GM18526 (cell line): ENCODE data around the gene PRICKLE3.
A peak's percentile ranks its signal among the peaks of the same experiment; 100 is the strongest.

Experiments
- POLR2A ChIP-seq: IDR thresholded peaks from 3 replicates; pipeline ENCODE4 v1.6.1; 2011; ENCODE audit not compliant: insufficient read length; ENCODE audit errors: extremely low read depth

The PRICKLE3 gene

DNA sequence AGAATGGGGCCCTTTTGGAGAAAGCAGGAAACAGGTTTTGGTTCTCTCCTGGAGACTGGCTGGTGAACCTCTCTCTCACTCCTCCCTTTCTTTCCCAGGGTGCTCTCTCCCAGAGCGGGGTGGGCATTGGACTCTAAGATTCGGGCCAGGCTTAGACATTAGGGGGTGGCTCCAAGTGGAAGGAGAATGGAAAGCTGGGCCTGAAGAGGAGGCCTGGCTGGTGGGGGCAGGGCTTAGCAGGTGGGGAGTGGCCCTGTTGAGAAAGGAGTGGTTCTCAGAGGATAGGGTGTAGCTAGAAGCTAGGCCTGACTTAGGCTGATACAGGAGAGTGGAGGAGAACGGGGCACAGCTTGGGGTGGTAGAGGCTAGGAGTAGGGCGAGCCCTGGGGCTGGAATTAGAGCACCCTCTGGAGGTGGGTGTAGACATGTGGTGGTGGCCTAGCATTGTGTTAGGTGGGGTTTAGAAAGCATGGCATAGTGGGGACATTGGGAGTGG is 8.8 kb downstream of the PRICKLE3 start:
- no peak for TF ChIP-seq POLR2A

DNA sequence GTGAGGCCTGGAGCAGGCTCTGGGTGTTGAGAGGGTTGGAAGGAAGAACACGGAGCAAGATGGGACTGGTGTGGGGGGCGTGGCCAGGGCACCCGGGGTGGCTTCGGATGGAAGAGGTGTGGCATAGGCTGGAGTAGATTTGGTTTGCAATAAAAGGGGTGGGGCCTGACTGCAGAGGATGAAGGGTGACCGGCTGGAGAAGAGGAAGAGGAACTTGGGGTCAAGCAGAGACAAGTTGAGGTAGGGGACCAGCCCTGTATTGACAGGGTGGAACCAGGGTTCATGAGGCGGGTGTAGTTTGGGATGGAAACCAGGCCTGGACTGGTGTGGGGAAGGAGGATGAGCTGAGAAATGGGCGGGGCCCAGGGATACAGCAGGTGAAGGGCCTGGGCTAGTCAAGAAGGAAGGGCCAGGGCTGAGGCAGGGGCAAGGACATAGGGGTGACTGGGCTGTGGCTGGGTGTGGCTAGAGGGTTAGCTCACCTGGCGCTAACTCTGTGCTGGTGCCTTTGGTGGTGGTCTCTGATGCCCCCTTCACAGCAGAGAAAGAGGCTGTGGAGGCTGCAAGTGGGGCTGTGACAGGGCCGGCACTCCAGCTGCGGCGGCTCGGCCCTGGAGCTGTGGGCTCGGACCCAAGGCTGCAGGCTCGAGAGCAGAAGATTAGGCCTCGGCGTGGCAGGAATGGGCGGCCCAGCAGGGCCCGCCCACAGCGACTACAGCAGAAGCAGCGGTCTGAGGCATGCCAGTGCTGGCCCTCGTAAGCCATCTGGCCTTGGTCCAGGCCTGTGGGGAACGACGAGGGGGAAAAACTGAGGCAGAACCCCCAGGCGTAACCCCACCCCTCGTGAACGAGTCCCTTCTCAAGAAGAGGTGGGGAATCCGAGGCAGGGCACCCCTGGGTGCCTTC is 9.5 kb downstream of the PRICKLE3 start:
- no peak for TF ChIP-seq POLR2A

DNA sequence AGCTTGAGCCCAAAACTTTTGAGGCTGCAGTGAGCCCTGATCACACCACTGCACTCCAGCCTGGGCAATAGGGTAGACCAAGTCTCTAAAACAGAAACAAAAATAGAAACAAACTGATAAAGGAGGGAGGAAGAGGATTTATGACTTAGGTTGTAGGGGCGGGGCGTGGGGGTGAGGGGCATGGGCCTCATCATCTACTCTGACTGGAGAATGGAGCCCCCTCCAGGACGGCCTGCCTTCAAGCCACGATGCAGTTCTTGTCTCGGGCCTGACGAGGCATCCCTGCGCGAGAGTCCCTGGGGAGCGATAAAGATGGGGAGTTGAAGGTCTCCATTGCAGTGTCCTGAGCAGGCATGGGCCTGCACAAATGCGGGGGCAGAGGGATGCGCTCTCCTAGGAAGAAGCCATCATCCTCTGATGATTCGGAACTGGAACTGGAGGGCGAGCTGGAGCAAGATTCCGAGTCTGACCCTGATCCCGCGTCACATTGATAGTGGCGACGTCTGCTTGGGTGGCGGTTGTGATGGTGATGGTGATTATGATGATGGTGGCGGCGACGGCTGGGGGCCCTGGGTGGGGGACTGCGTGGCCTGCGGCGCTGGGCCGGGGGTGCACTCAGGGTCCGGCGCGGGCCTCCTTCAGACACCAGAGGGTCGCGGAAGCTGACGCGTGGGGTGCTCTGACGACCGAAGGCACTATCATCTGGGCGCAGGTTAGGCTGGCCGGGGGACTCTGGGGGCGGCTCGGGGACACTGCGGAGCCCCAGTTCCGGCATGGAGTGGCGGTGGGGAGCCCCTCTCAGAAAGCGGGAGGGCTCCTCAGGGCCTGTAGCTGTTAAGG is 10.5 kb downstream of the PRICKLE3 start:
- TF ChIP-seq POLR2A, result peak; percentile 22

DNA sequence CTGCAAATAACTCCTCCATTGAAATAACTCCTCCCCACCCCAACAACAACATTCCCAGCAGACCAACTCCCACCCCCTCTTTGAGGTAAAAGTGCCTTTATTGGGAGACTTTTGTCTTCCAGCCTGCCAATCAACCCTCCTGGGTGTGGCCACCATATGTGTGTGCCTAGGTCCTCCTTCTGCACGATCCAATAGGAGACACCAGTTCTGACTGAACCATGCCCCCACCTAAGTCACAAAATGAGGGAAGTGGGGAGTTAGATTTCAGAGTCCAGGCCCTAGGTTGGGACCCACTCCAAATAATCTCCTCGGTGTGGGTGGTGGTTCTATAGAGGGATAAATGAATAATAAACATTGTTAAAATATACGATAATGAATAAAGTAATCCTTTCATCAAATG is 11.4 kb downstream of the PRICKLE3 start:
- TF ChIP-seq POLR2A, result no peak

DNA sequence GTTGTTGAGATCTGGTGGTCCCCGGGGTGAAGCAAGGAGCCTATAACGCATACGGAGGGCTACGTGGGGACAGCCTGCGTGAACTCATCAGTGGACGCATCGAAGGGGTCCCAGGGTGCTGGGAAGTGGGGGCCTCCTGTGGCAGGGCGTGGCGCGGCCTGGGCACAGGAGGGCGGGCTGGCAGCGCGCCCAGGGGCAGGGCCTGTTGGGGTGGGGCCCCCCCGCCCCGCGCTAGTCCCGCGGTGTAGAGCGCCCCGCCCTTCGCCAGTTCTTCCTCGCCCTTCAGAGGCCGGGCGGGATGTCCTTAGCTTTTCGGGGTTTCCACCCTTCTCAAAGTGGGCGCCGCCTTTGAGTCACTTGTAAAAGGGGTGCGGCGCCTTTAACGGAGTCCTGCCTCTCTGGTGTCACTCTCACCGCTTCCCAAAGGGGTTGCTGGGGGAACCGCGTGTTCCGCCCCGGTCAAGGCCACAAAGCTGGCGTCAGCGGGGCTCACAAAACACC is 13.8 kb downstream of the PRICKLE3 start:
- no peak for TF ChIP-seq POLR2A

DNA sequence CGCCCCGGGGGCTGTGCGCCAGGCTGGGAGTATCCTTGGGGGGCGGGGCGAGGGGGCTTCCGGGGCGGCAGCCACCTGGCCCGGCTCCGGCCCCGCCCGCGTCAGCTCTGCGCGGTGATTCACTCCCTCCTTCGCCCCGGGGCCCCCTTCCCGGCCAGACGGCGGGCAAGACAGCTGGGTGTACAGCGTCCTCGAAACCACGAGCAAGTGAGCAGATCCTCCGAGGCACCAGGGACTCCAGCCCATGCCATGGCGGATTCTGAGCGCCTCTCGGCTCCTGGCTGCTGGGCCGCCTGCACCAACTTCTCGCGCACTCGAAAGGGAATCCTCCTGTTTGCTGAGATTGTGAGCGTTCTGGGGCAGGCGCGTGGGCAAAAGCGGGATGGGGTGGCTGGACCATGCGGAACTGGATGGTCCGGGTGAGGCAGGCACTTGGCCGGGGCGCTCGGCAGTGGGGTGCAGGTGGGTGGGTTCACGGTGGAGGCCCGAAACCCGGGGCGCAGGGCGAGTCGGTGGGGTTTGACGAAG is 14.4 kb downstream of the PRICKLE3 start, which contains the start of gene PLP2:
PLP2 (plus strand) TSS at position 147 of the 528 bp plus-strand sequence; CDS start at position 250, 103 bp downstream.
- TF ChIP-seq POLR2A, result peak; percentile 65

DNA sequence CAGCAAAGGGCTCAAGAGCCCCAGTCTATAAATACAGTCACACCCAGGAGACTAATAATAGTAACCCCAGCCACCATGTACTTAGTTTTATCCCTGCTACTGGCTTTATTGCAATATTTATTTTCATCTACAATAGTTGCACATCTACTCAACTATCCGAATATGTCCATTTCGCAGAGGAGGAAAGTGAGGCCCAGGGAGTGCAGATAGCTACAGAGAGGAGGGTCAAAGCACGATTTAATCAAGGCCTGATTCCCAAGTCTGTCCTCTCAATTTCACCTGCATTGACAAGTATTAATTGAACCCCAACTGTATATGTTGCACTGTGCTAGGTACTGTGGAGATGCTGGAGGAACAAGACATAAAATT is 18.4 kb downstream of the PRICKLE3 start:
- no peak for TF ChIP-seq POLR2A

DNA sequence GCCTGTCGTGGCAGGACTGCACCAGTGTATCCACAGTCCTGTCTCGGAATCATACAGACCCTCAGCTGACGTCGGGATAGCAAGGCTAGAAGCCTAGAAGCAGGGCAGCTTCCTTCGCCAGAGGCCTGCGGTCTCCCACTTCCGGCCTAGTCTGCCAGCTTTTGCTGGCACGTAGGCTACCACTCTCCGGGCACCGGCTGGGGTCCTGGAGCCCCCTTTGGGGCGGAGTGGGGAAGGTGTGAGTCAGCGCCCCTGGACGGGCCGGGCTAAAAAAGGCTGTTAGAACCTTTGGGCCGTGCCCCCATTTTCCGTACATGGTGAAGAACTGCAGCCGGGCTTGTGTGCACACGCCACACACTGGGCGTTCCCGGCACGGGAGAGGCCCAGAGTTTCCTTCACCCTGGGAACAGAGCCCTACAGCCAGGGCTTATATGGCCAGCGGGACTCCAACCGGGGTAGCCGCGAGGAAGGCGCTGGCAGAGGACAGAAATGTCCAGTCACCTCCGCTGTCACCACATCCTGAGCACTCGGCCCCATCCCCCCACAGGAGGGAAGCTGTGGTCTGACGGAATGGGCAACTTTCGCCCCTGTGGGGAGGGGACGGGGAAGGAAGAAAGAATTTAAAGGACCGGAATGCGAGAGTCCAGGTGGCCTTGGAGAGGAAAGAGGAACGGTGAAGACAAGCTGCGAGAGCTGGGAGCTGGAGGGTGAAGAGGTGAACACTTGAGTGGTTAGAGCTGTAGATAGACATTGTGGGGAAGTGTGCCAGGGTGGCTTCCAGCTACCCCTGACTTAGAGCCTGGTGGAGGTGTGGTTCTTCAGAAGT is 19.0 kb downstream of the PRICKLE3 start:
- peak; percentile 43 for TF ChIP-seq POLR2A

DNA sequence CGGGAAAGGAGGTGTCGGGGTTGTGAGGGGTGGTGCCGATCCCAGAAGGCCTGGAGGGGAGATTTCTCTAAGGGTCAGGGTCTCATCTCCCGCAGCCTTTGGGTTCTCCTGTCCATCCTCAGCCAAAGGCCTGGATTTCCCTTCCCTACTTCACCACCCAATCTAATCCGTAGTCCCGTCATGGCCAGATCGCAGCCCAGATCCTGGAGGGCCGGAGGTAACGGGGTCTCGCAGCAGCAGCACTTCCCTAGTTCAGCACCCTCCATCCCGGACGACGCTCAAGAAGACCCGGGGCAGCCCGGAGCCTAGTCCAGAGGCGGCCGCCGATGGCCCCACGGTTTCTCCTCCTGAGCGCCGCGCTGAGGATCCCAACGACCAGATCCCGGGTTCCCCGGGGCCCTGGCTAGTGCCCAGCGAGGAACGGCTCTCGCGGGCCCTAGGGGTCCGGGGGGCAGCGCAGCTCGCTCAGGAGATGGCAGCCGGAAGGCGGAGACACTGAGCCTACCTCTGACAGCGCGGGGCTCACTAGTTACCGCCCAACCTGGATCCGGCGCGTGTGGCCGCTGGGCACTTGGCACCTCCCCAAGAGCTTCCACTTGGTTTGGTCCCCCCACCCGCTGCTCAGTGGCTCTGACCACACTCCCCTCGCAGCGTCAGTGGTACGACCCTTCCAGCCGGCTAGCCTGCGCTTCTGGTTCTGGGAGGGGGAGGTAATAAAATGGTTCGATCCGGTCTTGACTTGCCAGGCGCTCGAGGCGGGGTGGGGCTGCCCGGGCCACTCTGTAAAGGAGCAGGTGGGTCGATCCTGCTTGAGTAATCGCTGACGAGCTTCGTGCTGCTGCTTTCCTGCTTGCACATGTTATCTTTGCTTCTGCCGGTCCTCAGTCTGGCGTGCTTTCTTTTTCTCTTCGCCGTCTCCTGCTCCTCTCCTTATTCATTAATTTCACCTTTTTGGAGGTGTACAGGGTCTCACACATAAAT is 20.0 kb downstream of the PRICKLE3 start:
- no peak for TF ChIP-seq POLR2A

DNA sequence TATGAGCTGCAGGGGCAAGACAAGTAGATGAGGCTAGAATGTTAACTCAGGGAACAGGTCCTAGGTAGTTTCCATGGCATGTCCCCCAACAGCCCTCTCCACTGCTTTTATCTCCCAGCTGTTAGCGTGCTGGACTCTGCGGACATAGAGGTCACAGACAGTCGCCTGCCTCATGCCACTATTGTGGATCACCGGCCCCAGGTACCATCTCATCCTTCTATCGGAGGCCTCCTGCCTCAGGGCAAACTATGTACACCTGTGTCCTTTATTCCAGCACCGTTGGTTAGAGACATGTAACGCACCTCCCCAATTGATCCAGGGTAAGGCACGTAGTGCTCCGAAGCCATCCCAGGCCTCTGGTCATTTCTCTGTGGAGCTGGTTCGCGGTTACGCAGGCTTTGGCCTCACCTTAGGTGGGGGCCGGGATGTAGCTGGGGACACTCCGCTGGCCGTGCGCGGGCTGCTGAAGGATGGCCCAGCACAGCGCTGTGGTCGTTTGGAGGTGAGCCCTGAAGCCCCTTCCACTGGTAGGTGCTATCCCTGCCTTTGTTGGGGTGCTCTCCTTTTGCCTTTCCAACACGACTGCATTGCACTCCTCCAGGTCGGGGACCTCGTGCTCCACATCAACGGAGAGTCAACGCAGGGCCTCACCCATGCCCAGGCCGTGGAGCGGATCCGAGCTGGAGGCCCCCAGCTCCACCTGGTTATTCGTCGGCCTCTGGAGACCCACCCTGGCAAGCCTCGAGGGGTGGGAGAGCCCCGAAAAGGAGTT is 21.4 kb downstream of the PRICKLE3 start:
- TF ChIP-seq POLR2A, result no peak

DNA sequence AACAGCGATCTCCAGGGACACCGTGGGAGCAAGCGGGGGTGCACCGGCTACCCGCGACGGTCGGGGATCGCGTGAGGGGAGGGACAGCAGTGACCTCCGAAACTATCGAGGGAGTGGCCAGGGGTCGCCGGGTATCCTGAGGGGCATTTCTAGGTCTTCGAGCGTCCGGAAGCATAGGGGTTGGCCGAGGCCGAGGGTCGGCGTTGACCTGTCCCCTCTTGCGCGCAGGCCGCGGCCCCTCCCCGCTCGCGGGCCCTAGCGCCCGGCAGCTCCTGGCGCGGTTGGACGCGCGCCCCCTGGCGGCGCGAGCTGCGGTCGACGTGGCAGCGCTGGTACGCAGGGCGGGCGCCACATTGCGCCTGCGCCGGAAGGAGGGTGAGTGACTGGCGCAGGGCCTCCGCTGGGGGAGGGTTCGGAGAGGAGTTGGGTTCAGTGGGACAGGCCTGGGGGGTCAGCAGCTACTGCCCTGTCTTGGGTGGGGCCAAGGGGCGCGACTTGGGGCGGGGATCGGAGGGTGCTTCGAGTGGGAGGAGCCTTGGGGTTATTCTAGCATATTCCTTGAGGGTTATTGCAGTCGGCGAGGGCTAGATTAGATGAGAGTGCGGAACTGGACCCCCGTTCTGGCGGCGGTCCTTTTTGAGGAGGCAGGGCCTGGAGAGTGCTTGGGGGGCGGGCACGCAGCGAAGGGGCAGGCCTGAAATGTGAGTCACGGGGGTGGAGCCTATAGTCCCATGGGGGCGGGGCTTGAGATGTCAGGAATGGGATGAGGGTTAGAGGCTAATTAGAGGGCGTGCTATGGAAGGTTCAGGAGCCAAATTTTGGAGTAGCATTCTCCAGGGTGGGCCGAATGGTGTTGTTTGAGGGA is 22.4 kb downstream of the PRICKLE3 start:
- TF ChIP-seq POLR2A, result no peak

DNA sequence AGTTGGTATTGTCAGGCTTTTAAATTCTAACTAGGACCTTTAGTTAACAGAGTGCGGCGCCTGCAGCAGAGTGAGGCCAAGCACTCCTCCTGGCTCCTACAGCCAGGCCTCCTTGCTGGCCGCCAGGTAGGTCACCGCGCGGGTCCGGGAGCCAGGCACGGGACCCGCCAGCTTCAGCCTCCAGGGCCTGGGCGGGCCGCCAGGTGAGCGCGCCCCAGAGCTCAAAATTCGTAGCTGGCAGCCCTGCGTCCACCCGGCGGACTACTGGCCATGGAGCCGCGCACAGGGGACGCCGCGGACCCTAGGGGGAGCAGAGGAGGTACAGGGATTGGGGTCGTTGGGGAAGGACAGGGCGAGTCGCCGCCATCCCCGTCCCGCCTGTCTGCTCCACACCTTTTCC is 23.6 kb downstream of the PRICKLE3 start, which contains the start of gene MAGIX:
MAGIX (plus strand) TSS at position 139 of the 400 bp plus-strand sequence; CDS start at position 271, 132 bp downstream.
- no peak for TF ChIP-seq POLR2A
